A549 (cell line): Measurements from ENCODE around the gene CD81.

Experiments used
- CBX8 ChIP-seq: fragments of 200-600 bp; sonication (generic); IDR thresholded peaks from 2 replicates; pipeline ENCODE4 v1.6.1; 2016
- CHD2 ChIP-seq: fragments of 150-350 bp; IDR thresholded peaks from 2 replicates; pipeline ENCODE4 v1.6.1; 2014; ENCODE audit warnings: low read length; ENCODE audit not compliant: partially characterized antibody
- CTCF ChIP-seq: fragments of >200 bp; sonication (Bioruptor Twin); formaldehyde crosslinking; IDR thresholded peaks from 3 replicates; pipeline ENCODE4 v1.5.1; 2016
- EP300 ChIP-seq, 2 experiments: fragments of >200 bp; sonication (Bioruptor Twin); formaldehyde crosslinking; IDR thresholded peaks; 2 replicates in 1 of 2; 3 replicates in 1 of 2; pipeline ENCODE4 v1.6.1; 2016 to 2017
- FOXS1 ChIP-seq: fragments of 250-450 bp; sonication (Bioruptor Pico); IDR thresholded peaks from 2 replicates; pipeline ENCODE4 v1.5.0; 2020; ENCODE audit warnings: mild to moderate bottlenecking, moderate library complexity
- KDM5A ChIP-seq: fragments of 200-600 bp; sonication (generic); IDR thresholded peaks from 2 replicates; pipeline ENCODE4 v1.6.1; 2016; ENCODE audit warnings: antibody characterized with exemption, mild to moderate bottlenecking
- MAZ ChIP-seq: fragments of 150-350 bp; IDR thresholded peaks from 2 replicates; pipeline ENCODE4 v1.6.1; 2014; ENCODE audit warnings: antibody characterized with exemption, low read depth, low read length, borderline replicate concordance
- NR3C1 ChIP-seq: fragments of >200 bp; sonication (Bioruptor Twin); formaldehyde crosslinking; IDR thresholded peaks from 3 replicates; pipeline ENCODE4 v1.6.1; 2017
- POLR2A ChIP-seq: IDR thresholded peaks from 2 replicates; pipeline ENCODE4 v1.6.1; 2012; ENCODE audit warnings: mild to moderate bottlenecking, low read length
- REST ChIP-seq: fragments of 200-600 bp; sonication (generic); IDR thresholded peaks from 2 replicates; pipeline ENCODE4 v1.6.1; 2016; ENCODE audit warnings: antibody characterized with exemption, mild to moderate bottlenecking, moderate library complexity
- USF2 ChIP-seq: fragments of 450-650 bp; IDR thresholded peaks from 2 replicates; pipeline ENCODE4 v1.6.1; 2014; ENCODE audit warnings: antibody characterized with exemption

- TF ChIP-seq NR3C1, result no peak
- no peak for TF ChIP-seq EP300 (IDR thresholded peaks at IDR 0.05)
- no peak for TF ChIP-seq CTCF
- no peak for TF ChIP-seq KDM5A
- TF ChIP-seq USF2, result no peak
- no peak for TF ChIP-seq CHD2
- TF ChIP-seq CBX8, result no peak
- TF ChIP-seq REST, result no peak
- no peak for TF ChIP-seq POLR2A
- TF ChIP-seq FOXS1 (CRISPR knock-in tag), result no peak
- no peak for TF ChIP-seq MAZ
These were observed 41.7 kb downstream of the CD81 start for GRCh38 chr11:2418693-2419360.
